NAMALWA (cell line): ENCODE data around the gene UNC13D.
"Not testable (repeated sequence)": the region's sequence is repeated elsewhere in the genome, so short reads cannot be mapped to it uniquely, and the experiment has no call there.

Experiments
- DNase-seq: peaks from one replicate; pipeline ENCODE4 v3.0.0-alpha.2; 2015; ENCODE audit warnings: low spot score

The UNC13D gene

GRCh38 chr17:75820094-75821080 is 23.8 kb downstream of the UNC13D start:
- DNase-seq = no peak

GRCh38 chr17:75819678-75820077 is 24.5 kb downstream of the UNC13D start:
- DNase-seq = no peak

- no peak for DNase-seq
These were observed 25.1 kb downstream of the UNC13D start for GRCh38 chr17:75819116-75819515.

GRCh38 chr17:75818326-75818885 is 25.8 kb downstream of the UNC13D start:
- no peak for DNase-seq

GRCh38 chr17:75817571-75817970 is 26.6 kb downstream of the UNC13D start:
- no peak for DNase-seq

GRCh38 chr17:75816693-75817092 is 27.5 kb downstream of the UNC13D start:
- DNase-seq = no peak

GRCh38 chr17:75815399-75815798 is 28.8 kb downstream of the UNC13D start:
- DNase-seq = no peak

- no peak for DNase-seq
These were observed 29.3 kb downstream of the UNC13D start for GRCh38 chr17:75814900-75815373.

- DNase-seq = no peak
These were observed 30.2 kb downstream of the UNC13D start for GRCh38 chr17:75814021-75814395.

- no peak for DNase-seq
These were observed 30.9 kb downstream of the UNC13D start for GRCh38 chr17:75813081-75814020.

- no peak for DNase-seq
These were observed 31.8 kb downstream of the UNC13D start for GRCh38 chr17:75812096-75813013.

GRCh38 chr17:75811174-75811573 is 33.0 kb downstream of the UNC13D start:
- no peak for DNase-seq

- not testable (repeated sequence) for DNase-seq
These were observed 33.4 kb downstream of the UNC13D start for GRCh38 chr17:75810756-75811155.

- DNase-seq = no peak
These were observed 34.0 kb downstream of the UNC13D start for GRCh38 chr17:75810216-75810615.

- DNase-seq = no peak
These were observed 34.5 kb downstream of the UNC13D start for GRCh38 chr17:75809631-75810111.

- DNase-seq = no peak
These were observed 35.1 kb downstream of the UNC13D start for GRCh38 chr17:75808905-75809621.

- DNase-seq = no peak
These were observed 35.7 kb downstream of the UNC13D start for GRCh38 chr17:75808549-75808904.

GRCh38 chr17:75807861-75808260 is 36.3 kb downstream of the UNC13D start:
- DNase-seq = no peak

- no peak for DNase-seq
These were observed 37.2 kb downstream of the UNC13D start for GRCh38 chr17:75806822-75807500.

GRCh38 chr17:75803883-75804282 is 40.3 kb downstream of the UNC13D start:
- no peak for DNase-seq
